SK-N-SH treated with all-trans-retinoic acid at 6 μM for 48 hours (cell line): ENCODE measurements around the gene ENAH.

Experiments
- PATZ1 ChIP-seq: fragments of 250-450 bp; sonication (Bioruptor Pico); IDR thresholded peaks from 2 replicates; pipeline ENCODE4 v1.8.0; 2020; ENCODE audit warnings: mild to moderate bottlenecking, moderate library complexity, borderline replicate concordance
- RARB ChIP-seq: fragments of 250-450 bp; sonication (Bioruptor Pico); IDR thresholded peaks from 2 replicates; pipeline ENCODE4 v1.8.0; 2021; ENCODE audit warnings: mild to moderate bottlenecking, moderate library complexity
- ZC3H10 ChIP-seq: fragments of 250-450 bp; sonication (Bioruptor Pico); IDR thresholded peaks from 2 replicates; pipeline ENCODE4 v1.5.1; 2021; ENCODE audit warnings: mild to moderate bottlenecking, moderate library complexity

GRCh38 chr1:225587310-225587709 lies 65.6 kb downstream of the ENAH start:
- TF ChIP-seq PATZ1, result no peak
- no peak for TF ChIP-seq RARB (CRISPR knock-in tag)
- TF ChIP-seq ZC3H10 (CRISPR knock-in tag), result no peak
